Esophagus squamous epithelium (tissue), 4 donors: ENCODE data around the gene CCSER1.

ENCODE experiments used
- POLR2A ChIP-seq, 4 donors: fragments of 450-650 bp; IDR thresholded peaks; one replicate each; pipeline ENCODE4 v1.6.1; 2017; ENCODE audit warnings: antibody characterized with exemption in 4 of 4, mild to moderate bottlenecking in 4 of 4, moderate library complexity in 3 of 4
- TF ChIP-seq, protein P1 (sequence below), 6 experiments: fragments of 450-650 bp in 4 of 6; fragments of 200-600 bp in 2 of 6; sonication (generic) in 2 of 6; IDR thresholded peaks; one replicate each; pipeline ENCODE4 v1.5.1; 2016 to 2019; ENCODE audit warnings: antibody characterized with exemption in 6 of 6, mild to moderate bottlenecking in 4 of 6, moderate library complexity in 4 of 6

DNA sequence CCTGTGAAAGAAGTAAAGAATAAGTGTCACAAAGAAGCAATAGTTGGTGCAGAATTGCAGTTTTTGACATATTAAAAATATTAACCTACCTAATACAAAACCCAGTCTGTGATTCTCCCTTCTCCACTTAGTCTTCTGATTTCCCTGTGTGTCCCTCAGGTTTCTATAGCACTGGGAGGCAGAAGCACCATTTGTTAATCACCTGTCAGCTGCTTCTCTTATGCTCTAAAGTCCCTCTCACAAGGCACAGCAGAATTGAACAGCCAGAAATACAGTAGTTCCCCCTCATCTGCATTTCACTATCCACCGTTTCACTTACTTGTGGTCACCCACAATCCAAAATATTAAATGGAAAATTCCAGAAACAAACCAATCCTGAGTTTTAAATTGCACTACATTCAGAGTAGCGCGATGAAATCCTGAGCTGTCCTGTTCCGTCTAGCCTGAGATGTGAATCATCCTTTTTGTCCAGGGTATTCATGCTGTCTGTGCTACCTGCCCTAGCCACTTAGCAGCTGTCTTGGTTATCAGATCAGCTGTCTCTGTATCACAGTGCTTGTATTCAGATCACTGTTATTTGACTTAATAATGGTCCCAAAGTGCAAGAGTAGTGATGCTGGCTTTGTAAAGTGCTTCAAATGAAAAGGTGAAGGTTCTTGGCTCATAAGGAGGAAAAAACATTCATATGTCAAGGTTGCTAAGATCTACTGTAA, 1192.5 kb downstream of the CCSER1 start:
- TF ChIP-seq, protein P1, sequence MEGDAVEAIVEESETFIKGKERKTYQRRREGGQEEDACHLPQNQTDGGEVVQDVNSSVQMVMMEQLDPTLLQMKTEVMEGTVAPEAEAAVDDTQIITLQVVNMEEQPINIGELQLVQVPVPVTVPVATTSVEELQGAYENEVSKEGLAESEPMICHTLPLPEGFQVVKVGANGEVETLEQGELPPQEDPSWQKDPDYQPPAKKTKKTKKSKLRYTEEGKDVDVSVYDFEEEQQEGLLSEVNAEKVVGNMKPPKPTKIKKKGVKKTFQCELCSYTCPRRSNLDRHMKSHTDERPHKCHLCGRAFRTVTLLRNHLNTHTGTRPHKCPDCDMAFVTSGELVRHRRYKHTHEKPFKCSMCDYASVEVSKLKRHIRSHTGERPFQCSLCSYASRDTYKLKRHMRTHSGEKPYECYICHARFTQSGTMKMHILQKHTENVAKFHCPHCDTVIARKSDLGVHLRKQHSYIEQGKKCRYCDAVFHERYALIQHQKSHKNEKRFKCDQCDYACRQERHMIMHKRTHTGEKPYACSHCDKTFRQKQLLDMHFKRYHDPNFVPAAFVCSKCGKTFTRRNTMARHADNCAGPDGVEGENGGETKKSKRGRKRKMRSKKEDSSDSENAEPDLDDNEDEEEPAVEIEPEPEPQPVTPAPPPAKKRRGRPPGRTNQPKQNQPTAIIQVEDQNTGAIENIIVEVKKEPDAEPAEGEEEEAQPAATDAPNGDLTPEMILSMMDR (IDR thresholded peaks at IDR 0.05): no peak
- no peak for TF ChIP-seq POLR2A (IDR thresholded peaks at IDR 0.05)
